ENCODE measurements around the gene CMTM1.

Gene CMTM1

GRCh38 chr16:66524601-66525164 is 41.6 kb upstream of the CMTM1 start:
- peaks cover 8% of the 10 kb centered on the region for H3K36me3 Mint-ChIP-seq
- H3K4me1 Mint-ChIP-seq: peaks cover 93% of the 10 kb centered on the region
- H3K9me3 Mint-ChIP-seq: no peaks in the 10 kb centered on the region
- peak overlapping the region; percentile 51 for H3K4me3 Mint-ChIP-seq
- CTCF ChIA-PET: interaction anchor here (1.6 to 6.3 kb wide), 4 partner anchors 13 to 65 kb away, joined by 5 to 39 read pairs (median 7); partner anchors contain the start of genes CKLF and TK2
- DNase-seq: peak; percentile 50
- H3K27ac Mint-ChIP-seq: peak overlapping the region; percentile 91
- H3K27me3 Mint-ChIP-seq: peaks cover 4% of the 10 kb centered on the region

GRCh38 chr16:66525396-66526180 is 40.7 kb upstream of the CMTM1 start:
- Mint-ChIP-seq H3K9me3 (no peaks in the 10 kb centered on the region), H3K36me3 (peaks cover 10% of the 10 kb centered on the region), H3K27ac (peak overlapping the region; percentile 24), H3K4me3 (no peak overlapping the region), H3K4me1 (peaks cover 84% of the 10 kb centered on the region), H3K27me3 (no peaks in the 10 kb centered on the region)
- peak; percentile 14 for DNase-seq
- CTCF ChIA-PET: interaction anchor here (1.9 to 6.3 kb wide), 3 partner anchors 14 to 43 kb away, joined by 5 to 39 read pairs (median 5); partner anchors contain the start of genes CKLF and TK2

GRCh38 chr16:66528294-66528693 is 37.9 kb upstream of the CMTM1 start:
- Mint-ChIP-seq H3K36me3 (peaks cover 10% of the 10 kb centered on the region), H3K4me1 (peaks cover 57% of the 10 kb centered on the region), H3K27ac (no peak overlapping the region), H3K27me3 (no peaks in the 10 kb centered on the region), H3K4me3 (no peak overlapping the region), H3K9me3 (no peaks in the 10 kb centered on the region)
- peak; percentile 16 for DNase-seq
- CTCF ChIA-PET: interaction anchor here (1.2 to 1.3 kb wide), 2 partner anchors 8 to 16 kb away, joined by 3 read pairs; no protein-coding TSS in a partner anchor

- no peak overlapping the region for H3K27ac Mint-ChIP-seq
- CTCF ChIA-PET: interaction anchor here (0.9 kb wide), 1 partner anchor 123 kb away, joined by 3 read pairs; no protein-coding TSS in a partner anchor
- peaks cover 45% of the 10 kb centered on the region for H3K4me1 Mint-ChIP-seq
- H3K9me3 Mint-ChIP-seq: no peaks in the 10 kb centered on the region
- H3K4me3 Mint-ChIP-seq: no peak overlapping the region
- peaks cover 4% of the 10 kb centered on the region for H3K27me3 Mint-ChIP-seq
- no peak for DNase-seq
- peaks cover 9% of the 10 kb centered on the region for H3K36me3 Mint-ChIP-seq
Measured at GRCh38 chr16:66529475-66529874, 36.8 kb upstream of the CMTM1 start.

- peaks cover 7% of the 10 kb centered on the region for H3K36me3 Mint-ChIP-seq
- no peak overlapping the region for H3K4me3 Mint-ChIP-seq
- CTCF ChIA-PET: no interaction called here
- H3K27me3 Mint-ChIP-seq: peaks cover 5% of the 10 kb centered on the region
- peaks cover 8% of the 10 kb centered on the region for H3K4me1 Mint-ChIP-seq
- no peak overlapping the region for H3K27ac Mint-ChIP-seq
- DNase-seq: no peak
- no peaks in the 10 kb centered on the region for H3K9me3 Mint-ChIP-seq
Measured at GRCh38 chr16:66534376-66534799, 31.9 kb upstream of the CMTM1 start.

- H3K27me3 Mint-ChIP-seq: peaks cover 5% of the 10 kb centered on the region
- no peak overlapping the region for H3K27ac Mint-ChIP-seq
- CTCF ChIA-PET: interaction anchor here (1.0 kb wide), 1 partner anchor 9 kb away, joined by 3 read pairs; no protein-coding TSS in a partner anchor
- H3K9me3 Mint-ChIP-seq: no peaks in the 10 kb centered on the region
- no peak for DNase-seq
- peaks cover 16% of the 10 kb centered on the region for H3K4me1 Mint-ChIP-seq
- H3K4me3 Mint-ChIP-seq: no peak overlapping the region
- H3K36me3 Mint-ChIP-seq: peaks cover 4% of the 10 kb centered on the region
Measured at GRCh38 chr16:66536525-66536924, 29.7 kb upstream of the CMTM1 start.

- peaks cover 16% of the 10 kb centered on the region for H3K4me1 Mint-ChIP-seq
- H3K27me3 Mint-ChIP-seq: peaks cover 5% of the 10 kb centered on the region
- peaks cover 4% of the 10 kb centered on the region for H3K36me3 Mint-ChIP-seq
- no peak overlapping the region for H3K4me3 Mint-ChIP-seq
- CTCF ChIA-PET: no interaction called here
- no peak for DNase-seq
- H3K27ac Mint-ChIP-seq: no peak overlapping the region
- H3K9me3 Mint-ChIP-seq: no peaks in the 10 kb centered on the region
Measured at GRCh38 chr16:66537236-66537635, 29.0 kb upstream of the CMTM1 start.

- H3K4me3 Mint-ChIP-seq: no peak overlapping the region
- H3K4me1 Mint-ChIP-seq: peaks cover 16% of the 10 kb centered on the region
- CTCF ChIA-PET: interaction anchor here (0.6 kb wide), 1 partner anchor 13 kb away, joined by 3 read pairs; the partner anchor contains the start of gene CKLF
Measured at GRCh38 chr16:66538910-66539309, 27.3 kb upstream of the CMTM1 start.

GRCh38 chr16:66539623-66540469 is 26.4 kb upstream of the CMTM1 start:
- Mint-ChIP-seq H3K36me3 (peaks cover 4% of the 10 kb centered on the region), H3K27me3 (no peaks in the 10 kb centered on the region), H3K4me1 (peaks cover 16% of the 10 kb centered on the region), H3K9me3 (no peaks in the 10 kb centered on the region), H3K4me3 (no peak overlapping the region), H3K27ac (no peak overlapping the region)
- CTCF ChIA-PET: no interaction called here
- DNase-seq: no peak

More at GRCh38 chr16:66538910-66539309, 27.3 kb upstream of the CMTM1 start:
- H3K27ac Mint-ChIP-seq: no peak overlapping the region
- peaks cover 5% of the 10 kb centered on the region for H3K27me3 Mint-ChIP-seq
- H3K9me3 Mint-ChIP-seq: no peaks in the 10 kb centered on the region
- DNase-seq: no peak
- H3K36me3 Mint-ChIP-seq: peaks cover 4% of the 10 kb centered on the region

- H3K27ac Mint-ChIP-seq: no peak overlapping the region
- no peak for DNase-seq
- H3K4me3 Mint-ChIP-seq: no peak overlapping the region
- no peaks in the 10 kb centered on the region for H3K9me3 Mint-ChIP-seq
- CTCF ChIA-PET: interaction anchor here (1.8 kb wide), 1 partner anchor 10 kb away, joined by 8 read pairs; the partner anchor contains the start of gene CKLF
- H3K4me1 Mint-ChIP-seq: peaks cover 16% of the 10 kb centered on the region
- H3K36me3 Mint-ChIP-seq: peaks cover 5% of the 10 kb centered on the region
- H3K27me3 Mint-ChIP-seq: no peaks in the 10 kb centered on the region
Measured at GRCh38 chr16:66541388-66542355, 24.6 kb upstream of the CMTM1 start.

- Mint-ChIP-seq H3K4me1 (peaks cover 19% of the 10 kb centered on the region), H3K27me3 (no peaks in the 10 kb centered on the region), H3K36me3 (peaks cover 8% of the 10 kb centered on the region), H3K27ac (no peak overlapping the region), H3K9me3 (no peaks in the 10 kb centered on the region), H3K4me3 (no peak overlapping the region)
- CTCF ChIA-PET: interaction anchor here (1.8 kb wide), 1 partner anchor 9 kb away, joined by 8 read pairs; the partner anchor contains the start of gene CKLF
- no peak for DNase-seq
Measured at GRCh38 chr16:66542396-66542795, 23.8 kb upstream of the CMTM1 start.

GRCh38 chr16:66543541-66543940 is 22.7 kb upstream of the CMTM1 start:
- Mint-ChIP-seq H3K9me3 (no peaks in the 10 kb centered on the region), H3K4me3 (no peak overlapping the region), H3K27ac (peak overlapping the region; percentile 15), H3K4me1 (peaks cover 27% of the 10 kb centered on the region), H3K27me3 (no peaks in the 10 kb centered on the region), H3K36me3 (peaks cover 8% of the 10 kb centered on the region)
- no peak for DNase-seq
- CTCF ChIA-PET: interaction anchor here (1.0 to 1.2 kb wide), 3 partner anchors 22 to 63 kb away, joined by 3 read pairs; no protein-coding TSS in a partner anchor

Measured in activated naive CD4-positive, alpha-beta T cell treated with anti-CD3 and anti-CD28 coated beads, Interleukin-2, amount 10 ng/mL, durations not matched to agents 7 days and 5 days (primary cell).